HEK293 (cell line): ENCODE data around the gene PIM3.

ENCODE experiments used
- CTCF ChIA-PET: fragments of 350-600 bp; formaldehyde crosslinking; extraction: SDS; loops from one replicate; lab custom pipeline; 2021; ENCODE audit warnings: antibody characterized with exemption; lab: Yijun Ruan, JAX
- POLR2A ChIA-PET: fragments of 300-600 bp; formaldehyde crosslinking; extraction: SDS; loops from one replicate; lab custom pipeline; 2020; ENCODE audit warnings: antibody characterized with exemption, inconsistent platforms; lab: Yijun Ruan, JAX
- H3K27ac ChIP-seq: fragments of 200-500 bp; sonication (Bioruptor generic); 2 replicates; pipeline ENCODE4 v1.5.1; 2014; ENCODE audit warnings: low read depth, low read length, control low read depth, inconsistent platforms; ENCODE audit errors: extremely low read depth
- H3K36me3 ChIP-seq, 2 experiments: fragments of 200-500 bp in 1 of 2; sonication (Bioruptor generic) in 1 of 2; 1 replicate in 1 of 2; 2 replicates in 1 of 2; pipeline ENCODE4 v1.5.1; 2014 to 2017; ENCODE audit warnings: inconsistent platforms in 2 of 2, low read length in 2 of 2; ENCODE audit not compliant: control insufficient read depth in 2 of 2, insufficient read depth in 1 of 2
- H3K4me1 ChIP-seq: fragments of 200-500 bp; sonication (Bioruptor generic); 2 replicates; pipeline ENCODE4 v1.5.1; 2014; ENCODE audit warnings: mild to moderate bottlenecking, low read length, inconsistent platforms; ENCODE audit not compliant: control insufficient read depth, insufficient read depth
- H3K4me3 ChIP-seq: 2 replicates; pipeline ENCODE4 v1.5.1; 2011; ENCODE audit warnings: low read depth, mild to moderate bottlenecking, control low read depth, low read length, moderate library complexity
- H3K9me3 ChIP-seq: fragments of 200-500 bp; sonication (Bioruptor generic); 2 replicates; pipeline ENCODE4 v1.5.1; 2014; ENCODE audit warnings: low read depth, low read length, inconsistent platforms; ENCODE audit not compliant: control insufficient read depth, insufficient read depth
- AEBP2 ChIP-seq: fragments of 450-650 bp; formaldehyde crosslinking; IDR thresholded peaks from 2 replicates; pipeline ENCODE4 v1.5.1; 2016; ENCODE audit warnings: missing biosample characterization, missing genetic modification characterization, borderline replicate concordance
- GLIS2 ChIP-seq: fragments of 450-650 bp; formaldehyde crosslinking; IDR thresholded peaks from 2 replicates; pipeline ENCODE4 v1.5.1; 2016; ENCODE audit warnings: missing biosample characterization, missing genetic modification characterization
- HIC1 ChIP-seq: fragments of 450-650 bp; formaldehyde crosslinking; IDR thresholded peaks from 2 replicates; pipeline ENCODE4 v1.5.1; 2016; ENCODE audit warnings: missing biosample characterization, missing genetic modification characterization
- KLF1 ChIP-seq: fragments of 450-650 bp; formaldehyde crosslinking; IDR thresholded peaks from 2 replicates; pipeline ENCODE4 v1.5.1; 2016; ENCODE audit warnings: missing biosample characterization, missing genetic modification characterization
- OSR2 ChIP-seq: fragments of 450-650 bp; formaldehyde crosslinking; IDR thresholded peaks from 2 replicates; pipeline ENCODE4 v1.5.1; 2016; ENCODE audit warnings: missing biosample characterization, missing genetic modification characterization
- SALL2 ChIP-seq: fragments of 450-650 bp; formaldehyde crosslinking; IDR thresholded peaks from 2 replicates; pipeline ENCODE4 v1.5.0; 2017; ENCODE audit warnings: missing biosample characterization, mild to moderate bottlenecking, missing genetic modification characterization, borderline replicate concordance
- SP3 ChIP-seq: fragments of 450-650 bp; formaldehyde crosslinking; IDR thresholded peaks from 2 replicates; pipeline ENCODE4 v1.5.1; 2016; ENCODE audit warnings: missing biosample characterization, missing genetic modification characterization
- WT1 ChIP-seq: fragments of 450-650 bp; formaldehyde crosslinking; IDR thresholded peaks from 2 replicates; pipeline ENCODE4 v1.5.1; 2016; ENCODE audit warnings: missing biosample characterization, missing genetic modification characterization
- ZBTB10 ChIP-seq: fragments of 450-650 bp; formaldehyde crosslinking; IDR thresholded peaks from 2 replicates; pipeline ENCODE4 v1.5.1; 2016; ENCODE audit warnings: missing biosample characterization, missing genetic modification characterization
- ZBTB48 ChIP-seq: fragments of 450-650 bp; formaldehyde crosslinking; IDR thresholded peaks from 2 replicates; pipeline ENCODE4 v1.5.1; 2016; ENCODE audit warnings: missing biosample characterization, missing genetic modification characterization
- ZBTB8A ChIP-seq: fragments of 450-650 bp; formaldehyde crosslinking; IDR thresholded peaks from 2 replicates; pipeline ENCODE4 v1.5.1; 2016; ENCODE audit warnings: missing biosample characterization, missing genetic modification characterization
- ZFHX2 ChIP-seq: fragments of 450-650 bp; formaldehyde crosslinking; conservative IDR thresholded peaks from 2 replicates; pipeline ENCODE4 v1.5.1; 2016; ENCODE audit warnings: missing biosample characterization, missing genetic modification characterization
- ZIC2 ChIP-seq: fragments of 450-650 bp; formaldehyde crosslinking; IDR thresholded peaks from 2 replicates; pipeline ENCODE4 v1.5.1; 2016; ENCODE audit warnings: missing biosample characterization, missing genetic modification characterization
- ZNF184 ChIP-seq: fragments of 450-650 bp; IDR thresholded peaks from 2 replicates; pipeline ENCODE4 v1.5.1; 2018; ENCODE audit warnings: missing biosample characterization, mild to moderate bottlenecking, missing genetic modification characterization
- ZNF335 ChIP-seq: fragments of 450-650 bp; formaldehyde crosslinking; conservative IDR thresholded peaks from 2 replicates; pipeline ENCODE4 v1.5.1; 2016; ENCODE audit warnings: missing biosample characterization, missing genetic modification characterization
- ZNF423 ChIP-seq: fragments of 450-650 bp; formaldehyde crosslinking; IDR thresholded peaks from 2 replicates; pipeline ENCODE4 v1.5.1; 2016; ENCODE audit warnings: missing biosample characterization, missing genetic modification characterization
- ZNF449 ChIP-seq: fragments of 450-650 bp; formaldehyde crosslinking; IDR thresholded peaks from 2 replicates; pipeline ENCODE4 v1.5.1; 2017; ENCODE audit warnings: missing biosample characterization, mild to moderate bottlenecking, missing genetic modification characterization, moderate library complexity
- ZNF521 ChIP-seq: fragments of 450-650 bp; formaldehyde crosslinking; IDR thresholded peaks from 2 replicates; pipeline ENCODE4 v1.5.1; 2017; ENCODE audit warnings: missing biosample characterization, mild to moderate bottlenecking, missing genetic modification characterization
- ZNF530 ChIP-seq: fragments of 450-650 bp; formaldehyde crosslinking; IDR thresholded peaks from 2 replicates; pipeline ENCODE4 v1.5.1; 2016; ENCODE audit warnings: low read depth, missing biosample characterization, missing genetic modification characterization
- ZNF837 ChIP-seq: fragments of 450-650 bp; formaldehyde crosslinking; IDR thresholded peaks from 2 replicates; pipeline ENCODE4 v1.5.1; 2016; ENCODE audit warnings: missing biosample characterization, missing genetic modification characterization

PIM3 gene

GRCh38 chr22:49934891-49935557, 25.5 kb upstream of the PIM3 start:
- Histone ChIP-seq H3K4me3 (no peak overlapping the region), H3K4me1 (peaks cover 7% of the 10 kb centered on the region), H3K27ac (no peak overlapping the region), H3K36me3 (no peaks in the 10 kb centered on the region), H3K9me3 (no peaks in the 10 kb centered on the region)
- ChIA-PET POLR2A (interaction anchor here (0.6 kb wide), 1 partner anchor 95 kb away, joined by 3 read pairs; no protein-coding TSS in a partner anchor), CTCF (no interaction called here)
- TF ChIP-seq ZNF530 (tag by site-specific recombination) = no peak
- TF ChIP-seq KLF1 (tag by site-specific recombination) = no peak; the same call in 1 of the 2 replicates
- TF ChIP-seq ZFHX2 (tag by site-specific recombination) = 0 out of 2 replicates have a peak, but pooled peaks have one; percentile 15
- 0 out of 2 replicates have a peak, but pooled peaks have one; percentile 1 for TF ChIP-seq GLIS2 (tag by site-specific recombination)
- TF ChIP-seq ZBTB8A (tag by site-specific recombination) = no peak

GRCh38 chr22:49935561-49935960, 25.0 kb upstream of the PIM3 start:
- TF ChIP-seq OSR2 = no peak
- no peak for TF ChIP-seq AEBP2
- Histone ChIP-seq H3K9me3 (no peaks in the 10 kb centered on the region), H3K4me1 (peaks cover 7% of the 10 kb centered on the region), H3K27ac (no peak overlapping the region), H3K4me3 (no peak overlapping the region), H3K36me3 (no peaks in the 10 kb centered on the region)
- ChIA-PET CTCF (interaction anchor here (0.8 to 1.4 kb wide), 2 partner anchors 95 to 96 kb away, joined by 3 to 9 read pairs; no protein-coding TSS in a partner anchor), POLR2A (interaction anchor here (0.6 to 1.4 kb wide), 2 partner anchors 25 to 95 kb away, joined by 3 to 7 read pairs; partner anchors contain the start of gene PIM3)

GRCh38 chr22:49936018-49936972, 24.3 kb upstream of the PIM3 start:
- Histone ChIP-seq H3K36me3 (no peaks in the 10 kb centered on the region), H3K27ac (peak overlapping the region; percentile 24; the same call in 1 of the 2 replicates), H3K4me3 (peak overlapping the region; percentile 31), H3K9me3 (no peaks in the 10 kb centered on the region), H3K4me1 (peaks cover 7% of the 10 kb centered on the region)
- ChIA-PET POLR2A (interaction anchor here (0.6 to 1.4 kb wide), 2 partner anchors 12 to 24 kb away, joined by 4 to 7 read pairs; partner anchors contain the start of gene PIM3), CTCF (interaction anchor here (0.5 to 1.4 kb wide), 3 partner anchors 89 to 96 kb away, joined by 3 to 9 read pairs (median 3); no protein-coding TSS in a partner anchor)
- TF ChIP-seq SALL2 (tag by site-specific recombination) = no peak
- no peak for TF ChIP-seq ZNF837
- peak; percentile 74 for TF ChIP-seq ZBTB10 (tag by site-specific recombination)
- TF ChIP-seq ZIC2 (tag by site-specific recombination) = peak; percentile 90
- TF ChIP-seq ZNF521 = no peak
- TF ChIP-seq ZNF449 (tag by site-specific recombination) = peak; percentile 87
- TF ChIP-seq ZNF423 (tag by site-specific recombination) = peak; percentile 53
- TF ChIP-seq ZBTB48 (tag by site-specific recombination) = 0 out of 2 replicates have a peak, but pooled peaks have one; percentile 48
- peak; percentile 53 for TF ChIP-seq SP3 (tag by site-specific recombination)
- TF ChIP-seq WT1 (tag by site-specific recombination) = no peak; the same call in 1 of the 2 replicates
- TF ChIP-seq HIC1 (tag by site-specific recombination) = peak; percentile 40; the same call in 1 of the 2 replicates
- TF ChIP-seq ZNF335 (tag by site-specific recombination) = peak; percentile 69
- TF ChIP-seq ZNF184 (tag by site-specific recombination) = no peak
